A549 (cell line): ENCODE data around the gene ELK1. TPM values are rescaled to one million over a fixed set of nuclear protein-coding genes. Genes with fewer than 3 reads are reported as not detected.

Source experiments
- ATAC-seq, 2 experiments: fragments of 200-7000 bp in 1 of 2; fragments of >200 bp in 1 of 2; cut with Nextera tagmentation in 1 of 2; cut with Tn5 transposase in 1 of 2; 3 replicates each; pipeline versions ENCODE4 v1.8.0 to v1.9.1; 2018 to 2020; ENCODE audit warnings: mild to moderate bottlenecking in 1 of 2, moderate library complexity in 1 of 2
- CTCF ChIA-PET: fragments of 300-600 bp; sonication (Branson Sonifier 250); formaldehyde crosslinking; extraction: SDS; loops from one replicate; lab custom pipeline; 2021; ENCODE audit warnings: antibody characterized with exemption, inconsistent platforms; lab: Yijun Ruan, JAX
- POLR2A ChIA-PET: fragments of 350-600 bp; formaldehyde crosslinking; extraction: SDS; loops from one replicate; lab custom pipeline; 2021; ENCODE audit warnings: antibody characterized with exemption, inconsistent platforms; lab: Yijun Ruan, JAX
- DNase-seq, 2 experiments: peaks; one replicate each; pipeline versions ENCODE4 v3.0.0 to v3.0.0-alpha.2; 2011 to 2016; ENCODE audit warnings: low read depth in 1 of 2, low spot score in 1 of 2
- FAIRE-seq: peaks from 2 replicates; lab custom pipeline; 2011; peaks lifted over from hg19 to GRCh38; lab: Jason Lieb, UNC
- H3K27ac ChIP-seq, 2 experiments: fragments of >200 bp; sonication (Bioruptor Twin); formaldehyde crosslinking; 3 replicates each; pipeline ENCODE4 v1.5.1; 2016 to 2017
- H3K4me1 ChIP-seq: fragments of >200 bp; sonication (Bioruptor Twin); formaldehyde crosslinking; 3 replicates; pipeline ENCODE4 v1.6.1; 2016
- H3K4me2 ChIP-seq: fragments of >200 bp; sonication (Bioruptor Twin); formaldehyde crosslinking; 3 replicates; pipeline ENCODE4 v1.6.1; 2016
- H3K4me3 ChIP-seq: fragments of >200 bp; sonication (Bioruptor Twin); formaldehyde crosslinking; 3 replicates; pipeline ENCODE4 v1.5.1; 2016
- H3K9me3 ChIP-seq: fragments of >200 bp; sonication (Bioruptor Twin); formaldehyde crosslinking; 3 replicates; pipeline ENCODE4 v1.6.1; 2016
- CBX8 ChIP-seq: fragments of 200-600 bp; sonication (generic); IDR thresholded peaks from 2 replicates; pipeline ENCODE4 v1.6.1; 2016
- CEBPB ChIP-seq, 2 experiments: fragments of >200 bp in 1 of 2; sonication (Bioruptor Twin) in 1 of 2; formaldehyde crosslinking in 1 of 2; IDR thresholded peaks; 2 replicates each; pipeline ENCODE4 v1.6.1; 2012 to 2016
- CHD2 ChIP-seq: fragments of 150-350 bp; IDR thresholded peaks from 2 replicates; pipeline ENCODE4 v1.6.1; 2014; ENCODE audit warnings: low read length; ENCODE audit not compliant: partially characterized antibody
- CTCF ChIP-seq: fragments of >200 bp; sonication (Bioruptor Twin); formaldehyde crosslinking; IDR thresholded peaks from 3 replicates; pipeline ENCODE4 v1.5.1; 2016
- EHMT2 ChIP-seq: fragments of 200-600 bp; sonication (generic); IDR thresholded peaks from 2 replicates; pipeline ENCODE4 v1.6.1; 2016; ENCODE audit warnings: antibody characterized with exemption, low read depth, mild to moderate bottlenecking, moderate library complexity
- FOSB ChIP-seq: fragments of 250-450 bp; sonication (Bioruptor Pico); IDR thresholded peaks from 2 replicates; pipeline ENCODE4 v1.5.0; 2020; ENCODE audit warnings: mild to moderate bottlenecking, moderate library complexity
- FOXS1 ChIP-seq: fragments of 250-450 bp; sonication (Bioruptor Pico); IDR thresholded peaks from 2 replicates; pipeline ENCODE4 v1.5.0; 2020; ENCODE audit warnings: mild to moderate bottlenecking, moderate library complexity
- GATA3 ChIP-seq: IDR thresholded peaks from 2 replicates; pipeline ENCODE4 v1.6.1; 2012; ENCODE audit warnings: borderline replicate concordance
- HMGXB4 ChIP-seq: fragments of 250-450 bp; sonication (Bioruptor Pico); IDR thresholded peaks from 2 replicates; pipeline ENCODE4 v1.5.0; 2021; ENCODE audit warnings: mild to moderate bottlenecking, moderate library complexity, borderline replicate concordance
- JUNB ChIP-seq: fragments of >200 bp; sonication (Bioruptor Twin); formaldehyde crosslinking; IDR thresholded peaks from 2 replicates; pipeline ENCODE4 v1.6.1; 2016
- MAZ ChIP-seq: fragments of 150-350 bp; IDR thresholded peaks from 2 replicates; pipeline ENCODE4 v1.6.1; 2014; ENCODE audit warnings: antibody characterized with exemption, low read depth, low read length, borderline replicate concordance
- NFE2L2 ChIP-seq: fragments of 150-350 bp; conservative IDR thresholded peaks from 2 replicates; pipeline ENCODE4 v1.6.1; 2014; ENCODE audit warnings: low read length
- NPAS2 ChIP-seq: fragments of 250-450 bp; sonication (Bioruptor Pico); IDR thresholded peaks from 2 replicates; pipeline ENCODE4 v1.8.0; 2022; ENCODE audit warnings: mild to moderate bottlenecking, moderate library complexity, borderline replicate concordance
- NR3C1 ChIP-seq: fragments of >200 bp; sonication (Bioruptor Twin); formaldehyde crosslinking; IDR thresholded peaks from 3 replicates; pipeline ENCODE4 v1.6.1; 2017
- PHF8 ChIP-seq: fragments of 200-600 bp; sonication (generic); IDR thresholded peaks from 2 replicates; pipeline ENCODE4 v1.6.1; 2016; ENCODE audit warnings: low read depth, mild to moderate bottlenecking, antibody characterized with exemption, moderate library complexity, borderline replicate concordance
- POLR2A ChIP-seq: IDR thresholded peaks from 2 replicates; pipeline ENCODE4 v1.6.1; 2012; ENCODE audit warnings: mild to moderate bottlenecking, low read length
- POLR2AphosphoS2 ChIP-seq: conservative IDR thresholded peaks from 2 replicates; pipeline ENCODE4 v1.6.1; 2012; ENCODE audit warnings: low read length, improper control_type of control experiment, inconsistent platforms
- RAD21 ChIP-seq, 2 experiments: fragments of >200 bp in 1 of 2; sonication (Bioruptor Twin) in 1 of 2; formaldehyde crosslinking in 1 of 2; IDR thresholded peaks in 1 of 2; conservative IDR thresholded peaks in 1 of 2; 2 replicates in 1 of 2; 3 replicates in 1 of 2; pipeline ENCODE4 v1.6.1; 2012 to 2018; ENCODE audit warnings: inconsistent platforms in 1 of 2
- RCOR1 ChIP-seq: fragments of 150-350 bp; IDR thresholded peaks from 2 replicates; pipeline ENCODE4 v1.6.1; 2014; ENCODE audit warnings: antibody characterized with exemption, low read length, low read depth
- REST ChIP-seq: fragments of 200-600 bp; sonication (generic); IDR thresholded peaks from 2 replicates; pipeline ENCODE4 v1.6.1; 2016; ENCODE audit warnings: antibody characterized with exemption, mild to moderate bottlenecking, moderate library complexity
- RNF2 ChIP-seq: fragments of 200-600 bp; sonication (generic); IDR thresholded peaks from 2 replicates; pipeline ENCODE4 v1.6.1; 2016; ENCODE audit warnings: low read depth, mild to moderate bottlenecking, antibody characterized with exemption, moderate library complexity, borderline replicate concordance
- TFCP2L1 ChIP-seq: fragments of 250-450 bp; sonication (Bioruptor Pico); IDR thresholded peaks from 2 replicates; pipeline ENCODE4 v1.5.0; 2021; ENCODE audit warnings: mild to moderate bottlenecking
- ZFP36 ChIP-seq: fragments of 450-650 bp; IDR thresholded peaks from 2 replicates; pipeline ENCODE4 v1.6.1; 2014; ENCODE audit warnings: borderline replicate concordance; ENCODE audit not compliant: partially characterized antibody
- ZNF302 ChIP-seq: fragments of 250-450 bp; sonication (Bioruptor Pico); IDR thresholded peaks from 2 replicates; pipeline ENCODE4 v1.9.0; 2021; ENCODE audit warnings: inconsistent platforms, mild to moderate bottlenecking, moderate library complexity
- ZSCAN20 ChIP-seq: fragments of 250-450 bp; sonication (Bioruptor Pico); IDR thresholded peaks from 2 replicates; pipeline ENCODE4 v1.8.0; 2022; ENCODE audit warnings: mild to moderate bottlenecking, moderate library complexity
- WGBS: methylation state at CpG from one replicate; pipeline ENCODE4 v1.1.6; 2017; ENCODE audit errors: missing lambda C conversion rate; 5-methylcytosine and 5-hydroxymethylcytosine counted together
- polyA plus RNA-seq, 4 experiments: library from polyadenylated mRNA; depleted of rRNA in 3 of 4; stranded (reverse); fragments of >200 nt; fragmentation: RNase III in 1 of 4; extraction: RNeasy Plus Mini Kit Qiagen cat#74134 plus additional on column Dnase treatment in 1 of 4; gene quantifications; 2 replicates in 3 of 4; 3 replicates in 1 of 4; pipeline ENCODE4 v1.2.3, GENCODE V29; 2011 to 2017

Gene ELK1
- polyA plus RNA-seq, 2 of the 4 experiments (the other 2 are of a cell fraction) = 14.6 to 23.5 TPM

GRCh38 chrX:47611489-47611888, 38.9 kb downstream of the ELK1 start:
- Histone ChIP-seq H3K4me3 (no peak overlapping the region), H3K4me2 (no peak overlapping the region), H3K4me1 (no peaks in the 10 kb centered on the region), H3K27ac (no peak overlapping the region), H3K9me3 (no peaks in the 10 kb centered on the region)
- ATAC-seq = no peak
- CTCF ChIA-PET = no interaction called here
- POLR2A ChIA-PET = no interaction called here
- no peak for DNase-seq
- TF ChIP-seq RAD21 (conservative IDR thresholded peaks at IDR 0.05 in 1 of 2, IDR thresholded peaks at IDR 0.05 in 1 of 2) (no peak), RNF2 (no peak), GATA3 (no peak), NPAS2 (no peak), POLR2A (no peak), JUNB (no peak)
- WGBS = 34% methylated on average over 2 of the region's 2 CpGs
- no peak for FAIRE-seq

- no peak for TF ChIP-seq FOXS1 (CRISPR knock-in tag)
- TF ChIP-seq TFCP2L1 (CRISPR knock-in tag) = no peak
- TF ChIP-seq PHF8 = no peak
- no peak for TF ChIP-seq REST
- TF ChIP-seq POLR2AphosphoS2 = no peak
- TF ChIP-seq CHD2 = no peak
- TF ChIP-seq RCOR1 = no peak
- TF ChIP-seq ZNF302 (CRISPR knock-in tag) = no peak
- TF ChIP-seq EHMT2 = no peak
- no peak for TF ChIP-seq MAZ
- TF ChIP-seq CBX8 = no peak
- TF ChIP-seq POLR2A = no peak
- TF ChIP-seq FOSB (CRISPR knock-in tag) = no peak
- no peak for TF ChIP-seq NFE2L2
- Histone ChIP-seq H3K4me3 (no peak overlapping the region), H3K4me2 (no peak overlapping the region), H3K27ac (no peak overlapping the region), H3K4me1 (no peaks in the 10 kb centered on the region), H3K9me3 (no peaks in the 10 kb centered on the region)
- ChIA-PET CTCF (no interaction called here), POLR2A (no interaction called here)
- DNase-seq (no peak), FAIRE-seq (no peak), ATAC-seq (no peak)
- WGBS = 53% methylated on average over 4 of the region's 4 CpGs
Measured at GRCh38 chrX:47610511-47610910, 39.9 kb downstream of the ELK1 start.

GRCh38 chrX:47608130-47608810, 42.1 kb downstream of the ELK1 start:
- POLR2A ChIA-PET = no interaction called here
- WGBS = 43% methylated on average over 9 of the region's 9 CpGs
- no peak overlapping the region for H3K4me3 ChIP-seq
- no peak overlapping the region for H3K4me2 ChIP-seq
- no peak for DNase-seq
- no peaks in the 10 kb centered on the region for H3K4me1 ChIP-seq
- FAIRE-seq = no peak
- CTCF ChIA-PET = interaction anchor here (0.6 to 0.8 kb wide), 2 partner anchors 10 to 37 kb away, joined by 3 read pairs; no protein-coding TSS in a partner anchor
- ATAC-seq = no peak
- H3K9me3 ChIP-seq = no peaks in the 10 kb centered on the region
- H3K27ac ChIP-seq = no peak overlapping the region
- no peak for TF ChIP-seq ZSCAN20 (CRISPR knock-in tag)
- no peak for TF ChIP-seq CTCF
- TF ChIP-seq NR3C1 = no peak
- TF ChIP-seq HMGXB4 = no peak
- no peak for TF ChIP-seq ZFP36
- TF ChIP-seq CEBPB (IDR thresholded peaks at IDR 0.05) = no peak
- TF ChIP-seq FOSB (CRISPR knock-in tag) = no peak
- TF ChIP-seq CBX8 = no peak
